Hematopoietic multipotent progenitor cell treated with erythropoietin and hydrocortisone succinate and interleukin-3 and kit ligand, for 17 days (in vitro differentiated cells): Measurements from ENCODE around the gene SFSWAP.
"Not testable (repeated sequence)": the region's sequence is repeated elsewhere in the genome, so short reads cannot be mapped to it uniquely, and the experiment has no call there.

Experiments
- DNase-seq: peaks from one replicate; pipeline ENCODE4 v3.0.0-alpha.2; 2015; ENCODE audit warnings: low spot score

SFSWAP gene

GRCh38 chr12:131710464-131711457 lies at the start of gene SFSWAP:
Gene SFSWAP, plus strand, starts transcription at chr12:131711090. Its CDS starts 140 bp downstream, at chr12:131711230.
- DNase-seq = peak; percentile 78

GRCh38 chr12:131661170-131661985 lies 49.5 kb upstream of the SFSWAP start:
- not testable (repeated sequence) for DNase-seq

GRCh38 chr12:131661986-131662288 lies 49.0 kb upstream of the SFSWAP start:
- DNase-seq = not testable (repeated sequence)

- DNase-seq = not testable (repeated sequence)
These were observed 48.5 kb upstream of the SFSWAP start for GRCh38 chr12:131662346-131662745.

GRCh38 chr12:131665666-131666065 lies 45.2 kb upstream of the SFSWAP start:
- DNase-seq = not testable (repeated sequence)

GRCh38 chr12:131666486-131666885 lies 44.4 kb upstream of the SFSWAP start:
- DNase-seq = not testable (repeated sequence)

GRCh38 chr12:131666978-131667601 lies 43.8 kb upstream of the SFSWAP start:
- not testable (repeated sequence) for DNase-seq

DNA sequence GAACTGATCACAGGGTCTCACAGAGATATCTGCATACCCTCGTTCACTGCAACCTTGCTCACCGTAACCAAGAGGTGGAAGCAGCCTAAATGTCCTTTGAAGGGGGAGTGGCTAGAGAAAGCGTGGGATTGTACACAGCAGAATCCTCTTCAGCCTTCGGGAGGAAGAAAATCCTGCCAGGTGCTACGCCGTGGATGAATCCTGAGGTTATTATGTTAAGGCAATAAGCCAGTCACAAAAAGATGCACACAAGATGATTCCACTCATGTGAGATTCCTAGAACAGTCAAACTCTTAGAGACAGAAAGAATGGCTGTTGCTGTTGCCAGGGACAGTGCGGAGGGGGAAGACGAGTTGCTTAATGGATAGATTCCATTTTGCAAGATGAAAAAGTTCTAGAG lies 39.6 kb upstream of the SFSWAP start:
- no peak for DNase-seq

DNA sequence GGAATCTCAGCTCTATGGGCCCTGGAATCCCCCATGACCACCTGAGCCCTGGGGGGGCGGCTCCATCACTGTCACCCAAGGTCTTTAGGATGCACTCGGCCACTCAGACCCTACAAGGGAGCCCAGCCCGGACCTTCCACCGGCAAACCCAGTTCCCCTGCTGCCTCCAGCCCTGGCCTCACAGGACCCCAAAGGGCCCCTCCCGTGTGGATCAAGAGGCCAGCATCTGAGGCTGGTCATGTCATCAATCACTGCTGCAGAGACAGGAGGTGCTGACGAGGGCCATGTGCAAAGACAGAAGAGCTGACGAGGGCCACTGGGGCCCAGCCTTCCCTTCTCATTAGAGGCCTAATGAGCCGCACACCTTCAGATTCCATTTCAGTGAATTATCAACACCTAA lies 39.0 kb upstream of the SFSWAP start:
- no peak for DNase-seq

DNA sequence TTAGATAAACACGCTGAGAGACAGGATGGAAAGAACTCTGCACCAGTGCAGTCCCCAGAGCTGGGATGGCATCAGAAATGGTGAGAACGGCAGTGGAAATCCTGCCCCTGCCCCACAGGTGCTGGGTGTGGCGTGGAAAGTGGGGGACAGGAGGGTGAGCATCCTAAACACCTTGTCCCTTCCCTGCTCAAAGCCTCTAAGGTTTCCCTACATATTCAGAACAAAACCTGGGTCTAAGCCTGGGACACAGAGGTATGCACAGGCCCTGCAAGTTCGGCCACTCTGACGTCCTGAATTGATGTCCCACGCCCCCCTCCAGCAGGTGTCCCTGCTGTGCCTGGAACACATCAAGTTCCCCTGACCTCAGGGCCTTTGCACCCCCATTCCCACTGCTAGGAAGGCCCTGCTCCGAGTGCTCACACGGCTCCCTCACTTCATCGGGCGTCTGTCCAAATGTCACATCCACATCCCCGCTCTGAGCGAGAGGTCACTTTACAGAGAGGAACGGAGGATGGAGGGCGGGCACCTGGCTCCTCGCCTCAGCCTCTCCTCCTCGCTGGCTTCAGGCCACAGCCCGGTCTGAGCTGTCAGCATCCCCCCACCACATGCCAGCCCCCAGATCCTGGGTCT lies 38.5 kb upstream of the SFSWAP start:
- DNase-seq = no peak

DNA sequence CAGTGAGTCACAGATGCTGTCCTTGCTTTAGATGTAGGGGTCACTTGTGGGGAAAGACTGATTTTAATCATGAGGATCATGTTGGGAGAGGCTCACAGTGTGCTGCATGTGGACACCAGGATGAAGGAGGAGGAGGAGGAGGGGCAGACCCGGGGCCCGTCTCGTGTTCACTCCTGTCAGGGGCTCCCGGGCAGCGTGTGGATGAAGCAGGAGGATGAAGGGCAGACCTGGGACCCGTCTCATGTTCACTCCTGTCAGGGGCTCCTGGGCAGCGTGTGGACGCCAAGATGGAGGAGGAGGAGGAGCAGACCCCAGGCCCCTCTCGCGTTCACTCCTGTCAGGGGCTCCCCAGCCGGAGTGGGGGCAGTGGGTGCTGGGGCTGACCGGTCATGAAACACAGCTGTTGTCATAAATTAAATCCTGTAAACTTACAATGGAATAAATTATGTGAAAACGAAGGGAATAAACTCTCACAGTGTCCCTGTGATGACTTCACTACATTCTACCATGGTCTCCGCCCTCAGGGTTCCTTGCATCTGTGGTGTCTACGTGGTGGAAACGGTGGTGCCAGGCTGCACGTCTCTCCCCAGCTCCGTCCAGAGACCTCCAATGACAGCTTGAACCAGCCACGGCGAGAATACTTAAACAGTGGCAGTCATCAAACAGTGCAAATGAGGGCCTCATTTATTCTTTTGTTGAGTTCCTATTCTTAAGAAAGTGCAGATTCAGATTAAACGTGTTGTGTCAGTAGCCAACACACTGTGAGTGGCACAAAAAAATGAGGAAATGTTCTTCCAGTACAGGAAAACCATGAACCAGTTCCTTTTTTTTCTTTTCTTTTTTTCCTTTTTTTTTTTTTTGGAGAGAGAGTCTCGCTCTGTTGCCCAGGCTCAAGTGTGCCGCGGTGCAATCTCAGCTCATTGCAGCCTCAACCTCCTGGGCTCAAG lies 37.7 kb upstream of the SFSWAP start:
- no peak for DNase-seq

DNA sequence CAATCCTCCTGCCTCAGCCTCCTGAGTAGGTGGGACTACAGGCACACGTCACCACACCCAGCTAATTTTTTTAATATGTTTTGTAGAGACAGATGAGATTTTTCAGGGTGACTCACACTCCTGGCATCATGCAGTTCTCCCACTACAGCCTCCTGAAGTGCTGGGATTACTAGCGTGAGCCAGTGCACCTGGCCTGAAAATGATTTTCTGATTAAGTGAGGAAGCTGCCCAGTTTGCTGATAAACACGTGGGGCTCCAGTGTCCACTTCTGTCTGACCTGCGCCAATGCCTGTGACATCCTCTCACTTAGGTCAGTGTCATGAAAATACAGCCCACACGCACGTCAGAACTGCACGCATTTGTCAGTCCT lies 37.0 kb upstream of the SFSWAP start:
- DNase-seq = no peak

DNA sequence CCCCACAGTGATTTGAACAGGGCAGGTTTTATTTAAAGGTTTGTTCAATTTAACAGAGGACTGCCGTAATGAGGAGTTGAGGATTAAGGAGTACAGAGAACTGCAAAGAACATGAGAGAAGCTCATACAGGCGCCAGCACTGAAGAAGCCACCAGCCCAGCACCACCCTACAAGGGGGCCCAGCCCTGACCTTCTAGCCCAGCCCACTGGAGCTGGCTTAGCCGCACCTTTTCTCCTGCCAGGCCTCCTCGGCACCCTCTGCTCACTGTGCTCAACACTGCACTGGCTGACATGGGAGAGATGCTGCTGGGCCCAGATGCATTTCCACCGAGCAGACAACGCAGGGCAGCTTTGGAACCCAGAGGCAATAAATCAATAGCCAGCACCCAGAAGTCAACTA lies 36.5 kb upstream of the SFSWAP start:
- DNase-seq = no peak

DNA sequence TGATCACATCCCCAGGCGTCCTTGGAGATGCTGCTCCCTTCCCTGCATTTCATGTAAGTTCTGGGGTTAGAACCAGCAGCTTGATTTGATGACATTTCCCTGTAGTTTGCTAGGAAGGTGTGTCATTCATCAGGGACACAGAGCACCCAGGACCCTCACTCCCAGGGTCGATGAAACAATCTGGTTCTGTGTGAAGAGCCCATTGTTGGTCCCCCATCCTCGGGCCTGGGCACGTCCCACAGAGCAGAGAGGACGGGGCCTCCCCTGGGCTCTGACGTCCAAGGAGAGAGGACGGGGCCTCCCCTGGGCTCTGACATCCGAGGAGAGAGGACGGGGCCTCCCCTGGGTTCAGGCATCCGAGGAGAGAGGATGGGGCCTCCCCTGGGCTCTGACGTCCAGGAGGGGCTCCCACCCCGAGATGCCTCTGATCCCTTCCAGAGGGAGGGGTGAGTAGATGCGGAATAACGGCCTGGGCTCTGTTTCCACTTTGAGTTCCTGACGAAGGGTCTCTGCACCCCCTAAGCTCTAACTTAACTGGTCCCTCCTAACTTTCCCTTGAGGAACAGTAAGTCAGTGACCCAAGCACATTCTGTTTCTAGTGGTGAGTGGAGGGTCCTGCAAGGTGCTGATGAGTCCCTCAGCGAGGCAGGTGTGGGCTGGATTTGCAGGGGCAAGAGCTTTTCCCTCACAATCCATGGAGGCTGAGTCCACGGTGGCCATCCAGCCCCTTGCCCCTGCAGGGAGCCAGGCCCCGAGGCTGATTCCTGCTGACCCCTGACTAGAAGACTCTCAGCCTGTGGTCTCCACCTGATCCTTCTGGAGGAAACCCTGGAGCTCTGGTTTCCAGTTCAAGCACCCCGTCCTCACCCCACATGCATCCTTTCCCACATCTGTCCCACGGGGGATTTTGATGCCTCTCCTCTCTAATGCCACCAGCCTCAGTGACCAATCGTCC lies 35.5 kb upstream of the SFSWAP start:
- no peak for DNase-seq

GRCh38 chr12:131676544-131676943 lies 34.3 kb upstream of the SFSWAP start:
- DNase-seq = no peak

GRCh38 chr12:131677067-131677466 lies 33.8 kb upstream of the SFSWAP start:
- not testable (repeated sequence) for DNase-seq

- DNase-seq = no peak
These were observed 33.2 kb upstream of the SFSWAP start for GRCh38 chr12:131677699-131678098.

- not testable (repeated sequence) for DNase-seq
These were observed 32.3 kb upstream of the SFSWAP start for GRCh38 chr12:131678389-131679181.

- not testable (repeated sequence) for DNase-seq
These were observed 31.7 kb upstream of the SFSWAP start for GRCh38 chr12:131679186-131679585.
